ENCODE results near the gene DHX34.
"Not testable (repeated sequence)": the region's sequence is repeated elsewhere in the genome, so short reads cannot be mapped to it uniquely, and the experiment has no call there.

DHX34 gene

GRCh38 chr19:47390533-47391488 is 41.7 kb downstream of the DHX34 start:
- no peak for DNase-seq

GRCh38 chr19:47391510-47392223 is 42.6 kb downstream of the DHX34 start:
- DNase-seq = peak; percentile 92

- no peak for DNase-seq
Measured at GRCh38 chr19:47398707-47399597, 49.8 kb downstream of the DHX34 start.

GRCh38 chr19:47402504-47402903 is 53.4 kb downstream of the DHX34 start:
- no peak for DNase-seq

GRCh38 chr19:47404334-47405196 is 55.5 kb downstream of the DHX34 start:
- DNase-seq = no peak

GRCh38 chr19:47405197-47405550 is 56.1 kb downstream of the DHX34 start:
- no peak for DNase-seq

GRCh38 chr19:47405854-47406417 is 56.8 kb downstream of the DHX34 start:
- DNase-seq = no peak

- DNase-seq = no peak
Measured at GRCh38 chr19:47406711-47407416, 57.7 kb downstream of the DHX34 start.

GRCh38 chr19:47407417-47407774 is 58.3 kb downstream of the DHX34 start:
- no peak for DNase-seq

- DNase-seq = no peak
Measured at GRCh38 chr19:47408156-47408938, 59.2 kb downstream of the DHX34 start.

GRCh38 chr19:47411101-47411500 is 62.0 kb downstream of the DHX34 start:
- no peak for DNase-seq

- not testable (repeated sequence) for DNase-seq
Measured at GRCh38 chr19:47411696-47412095, 62.6 kb downstream of the DHX34 start.

GRCh38 chr19:47413941-47414340 is 64.8 kb downstream of the DHX34 start:
- no peak for DNase-seq

- DNase-seq = no peak
Measured at GRCh38 chr19:47414469-47414868, 65.4 kb downstream of the DHX34 start.

- DNase-seq = no peak
Measured at GRCh38 chr19:47415953-47416642, 67.0 kb downstream of the DHX34 start.

GRCh38 chr19:47416643-47416985 is 67.5 kb downstream of the DHX34 start:
- DNase-seq = no peak

GRCh38 chr19:47417107-47417745 is 68.1 kb downstream of the DHX34 start:
- no peak for DNase-seq

GRCh38 chr19:47417746-47418691 is 68.9 kb downstream of the DHX34 start:
- DNase-seq = no peak

All from activated CD8-positive, alpha-beta memory T cell treated with anti-CD3 and anti-CD28 coated beads for 24 hours (primary cell).